PC-3 (cell line): ENCODE results near the gene PSEN2. TPM values are rescaled to one million over a fixed set of nuclear protein-coding genes. Genes with fewer than 3 reads are reported as not detected.

Experiments
- ATAC-seq: fragments of 200-7000 bp; cut with Tn5 transposase; 2 replicates; pipeline ENCODE4 v1.9.1; 2020; ENCODE audit warnings: mild to moderate bottlenecking, moderate library complexity
- BruUV-seq: library from RNA; stranded (reverse); fragments of 400-500 nt; replicated peaks from 2 replicates; lab custom pipeline; 2021; lab: Mats Ljungman, UMichigan
- CTCF ChIA-PET: fragments of 300-600 bp; sonication (Branson Sonifier 250); formaldehyde crosslinking; loops from one replicate; lab custom pipeline; 2022; ENCODE audit warnings: antibody characterized with exemption; lab: Charles Lee
- POLR2A ChIA-PET: fragments of 300-600 bp; sonication (Branson Sonifier 250); formaldehyde crosslinking; loops from one replicate; lab custom pipeline; 2022; ENCODE audit warnings: antibody characterized with exemption; ENCODE audit not compliant: unreplicated experiment; lab: Charles Lee
- DNase-seq: peaks from one replicate; pipeline ENCODE4 v3.0.0-alpha.2; 2015
- H2AFZ ChIP-seq: fragments of 300-600 bp; sonication (generic); 2 replicates; pipeline ENCODE4 v1.6.0; 2016; ENCODE audit warnings: antibody characterized with exemption, low read length
- H3F3A ChIP-seq: fragments of 300-600 bp; sonication (generic); one replicate; pipeline ENCODE4 v1.6.0; 2017; ENCODE audit warnings: antibody characterized with exemption, low read length, control low read depth, mild to moderate bottlenecking; ENCODE audit not compliant: unreplicated experiment
- H3K27ac ChIP-seq: fragments of 300-600 bp; sonication (generic); 2 replicates; pipeline ENCODE4 v1.5.1; 2016; ENCODE audit warnings: mild to moderate bottlenecking, low read length
- H3K27me3 ChIP-seq: fragments of 300-600 bp; sonication (generic); 2 replicates; pipeline ENCODE4 v1.6.1; 2016; ENCODE audit warnings: low read length, mixed read lengths
- H3K36me3 ChIP-seq: fragments of 300-600 bp; sonication (generic); 2 replicates; pipeline ENCODE4 v1.6.1; 2016; ENCODE audit warnings: low read depth, mixed run types, low read length, mixed read lengths
- H3K4me1 ChIP-seq: fragments of 300-600 bp; sonication (generic); 2 replicates; pipeline ENCODE4 v1.5.1; 2016; ENCODE audit warnings: low read length; ENCODE audit not compliant: insufficient read depth
- H3K4me2 ChIP-seq: fragments of 300-600 bp; sonication (generic); 2 replicates; pipeline ENCODE4 v1.6.0; 2016; ENCODE audit warnings: low read length
- H3K4me3 ChIP-seq: fragments of 300-600 bp; sonication (generic); 2 replicates; pipeline ENCODE4 v1.5.1; 2016; ENCODE audit warnings: mild to moderate bottlenecking, low read length, mixed read lengths
- H3K79me2 ChIP-seq: fragments of 300-600 bp; sonication (generic); 2 replicates; pipeline ENCODE4 v1.6.1; 2017; ENCODE audit warnings: low read length, mixed read lengths
- H3K9ac ChIP-seq: fragments of 300-600 bp; sonication (generic); 2 replicates; pipeline ENCODE4 v1.6.0; 2016; ENCODE audit warnings: mild to moderate bottlenecking, low read length
- H3K9me2 ChIP-seq: fragments of 300-600 bp; sonication (generic); replicated peaks from 2 replicates; pipeline ENCODE4 v1.6.1; 2016; ENCODE audit warnings: mixed run types, low read length, mixed read lengths
- H3K9me3 ChIP-seq: fragments of 300-600 bp; sonication (generic); 2 replicates; pipeline ENCODE4 v1.6.1; 2016; ENCODE audit warnings: low read length, mixed read lengths
- H4K20me1 ChIP-seq: fragments of 300-600 bp; sonication (generic); 2 replicates; pipeline ENCODE4 v1.6.1; 2016; ENCODE audit warnings: low read length, mixed read lengths
- EZH2 ChIP-seq: fragments of 300-600 bp; sonication (generic); IDR thresholded peaks from one replicate; pipeline ENCODE4 v1.6.1; 2017; ENCODE audit warnings: antibody characterized with exemption, mild to moderate bottlenecking, low read length; ENCODE audit not compliant: unreplicated experiment
- EZH2phosphoT487 ChIP-seq: fragments of 300-600 bp; sonication (generic); IDR thresholded peaks from 2 replicates; pipeline ENCODE4 v1.6.1; 2018; ENCODE audit warnings: mild to moderate bottlenecking, antibody characterized with exemption, low read length, borderline replicate concordance
- intact Hi-C: fragments of 100-400 bp; cut with micrococcal nuclease; formaldehyde crosslinking; loops from 2 replicates; pipeline ENCODE4 v1.9.0; 2023
- total RNA-seq: library from RNA; depleted of rRNA; stranded (reverse); fragments of >200 nt; gene quantifications from 2 replicates; pipeline ENCODE4 v1.2.3, GENCODE V29; 2014
- TF ChIP-seq, protein P1 (sequence below): fragments of 300-600 bp; sonication (generic); conservative IDR thresholded peaks from 2 replicates; pipeline ENCODE4 v1.5.1; 2017; ENCODE audit warnings: antibody characterized with exemption, low read depth, mild to moderate bottlenecking, low read length

The PSEN2 gene
- total RNA-seq, 1 experiment from 2014 or later = 85.3 TPM

DNA sequence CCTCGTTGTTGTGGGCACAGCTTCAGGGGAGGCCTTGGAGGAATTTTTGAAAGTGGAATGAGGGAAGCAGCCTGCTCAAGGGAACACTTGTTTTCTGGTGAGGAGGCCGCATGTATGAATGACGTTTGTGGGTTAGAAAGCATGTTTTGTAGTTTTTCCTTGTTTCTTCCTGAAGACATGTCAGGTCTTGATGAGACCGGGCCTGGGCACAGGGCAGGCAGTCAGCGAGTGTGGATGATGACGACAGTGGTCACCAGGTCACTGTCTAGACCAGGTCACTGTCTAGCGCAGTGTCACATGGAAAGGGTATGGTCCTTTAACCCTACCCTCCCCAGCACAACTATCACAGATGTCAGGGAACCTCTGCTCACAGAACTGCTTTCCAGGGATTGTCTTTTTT is 7.3 kb downstream of the PSEN2 start:
- Histone ChIP-seq H3K9ac (no peak overlapping the region), H3F3A (no peaks in the 10 kb centered on the region), H3K4me3 (no peak overlapping the region), H3K27ac (no peak overlapping the region), H3K27me3 (no peaks in the 10 kb centered on the region), H4K20me1 (no peaks in the 10 kb centered on the region), H2AFZ (no peak overlapping the region), H3K9me2 (no peaks in the 10 kb centered on the region), H3K4me2 (no peak overlapping the region), H3K79me2 (peaks cover 12% of the 10 kb centered on the region), H3K36me3 (peaks cover 14% of the 10 kb centered on the region; the same call in 1 of the 2 replicates), H3K4me1 (peaks cover 13% of the 10 kb centered on the region), H3K9me3 (no peaks in the 10 kb centered on the region)
- intact Hi-C loops = no loop called here
- POLR2A ChIA-PET = no interaction called here
- BruUV-seq = no TSS peak
- CTCF ChIA-PET = no interaction called here
- TF ChIP-seq, protein P1, sequence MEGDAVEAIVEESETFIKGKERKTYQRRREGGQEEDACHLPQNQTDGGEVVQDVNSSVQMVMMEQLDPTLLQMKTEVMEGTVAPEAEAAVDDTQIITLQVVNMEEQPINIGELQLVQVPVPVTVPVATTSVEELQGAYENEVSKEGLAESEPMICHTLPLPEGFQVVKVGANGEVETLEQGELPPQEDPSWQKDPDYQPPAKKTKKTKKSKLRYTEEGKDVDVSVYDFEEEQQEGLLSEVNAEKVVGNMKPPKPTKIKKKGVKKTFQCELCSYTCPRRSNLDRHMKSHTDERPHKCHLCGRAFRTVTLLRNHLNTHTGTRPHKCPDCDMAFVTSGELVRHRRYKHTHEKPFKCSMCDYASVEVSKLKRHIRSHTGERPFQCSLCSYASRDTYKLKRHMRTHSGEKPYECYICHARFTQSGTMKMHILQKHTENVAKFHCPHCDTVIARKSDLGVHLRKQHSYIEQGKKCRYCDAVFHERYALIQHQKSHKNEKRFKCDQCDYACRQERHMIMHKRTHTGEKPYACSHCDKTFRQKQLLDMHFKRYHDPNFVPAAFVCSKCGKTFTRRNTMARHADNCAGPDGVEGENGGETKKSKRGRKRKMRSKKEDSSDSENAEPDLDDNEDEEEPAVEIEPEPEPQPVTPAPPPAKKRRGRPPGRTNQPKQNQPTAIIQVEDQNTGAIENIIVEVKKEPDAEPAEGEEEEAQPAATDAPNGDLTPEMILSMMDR = no peak
- TF ChIP-seq EZH2 (no peak), EZH2phosphoT487 (no peak)
- DNase-seq (no peak), ATAC-seq (no peak)

DNA sequence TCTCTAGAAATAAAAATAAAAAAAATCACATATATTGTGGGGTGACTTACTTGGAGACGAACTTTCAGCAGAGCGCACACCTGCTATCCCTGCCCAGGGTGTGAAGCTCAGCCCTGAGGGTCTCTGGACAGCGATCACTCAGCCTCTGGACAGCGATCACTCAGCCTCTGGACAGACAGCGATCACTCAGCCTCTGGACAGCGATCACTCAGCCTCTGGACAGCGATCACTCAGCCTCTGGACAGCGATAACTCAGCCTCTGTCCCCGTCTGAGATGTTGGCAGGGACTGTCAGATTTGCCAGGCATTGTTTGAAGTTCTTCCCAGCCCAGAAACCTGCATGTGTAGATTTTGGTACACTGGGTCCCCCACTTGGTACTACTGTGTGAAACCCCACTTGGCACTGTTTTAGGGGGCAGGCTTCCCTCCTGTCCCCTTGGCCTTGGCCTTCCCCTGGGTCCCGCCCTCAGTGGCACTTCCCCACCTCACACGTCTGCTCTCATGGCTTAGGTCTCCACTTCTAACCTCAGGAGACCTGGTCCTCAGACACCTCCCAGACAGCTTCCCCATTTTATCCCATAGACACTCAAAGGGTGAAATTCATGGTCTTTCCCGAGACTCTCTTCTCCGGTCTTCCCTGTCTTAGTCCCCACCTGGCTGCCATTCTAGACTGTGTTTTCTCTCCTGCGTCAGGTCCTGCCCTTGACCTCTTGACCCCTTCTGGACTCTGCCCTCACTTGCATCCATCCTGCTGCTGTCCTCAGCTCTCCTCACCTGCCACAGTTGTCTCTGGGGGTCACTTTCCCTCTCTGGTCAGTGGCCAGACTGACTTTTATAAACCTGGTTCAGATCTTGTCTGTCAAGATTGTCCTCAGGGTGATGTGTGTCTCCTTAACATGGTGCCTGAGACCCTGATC is 10.2 kb downstream of the PSEN2 start:
- intact Hi-C loops = no loop called here
- H3K27ac ChIP-seq = no peak overlapping the region
- H3K9me2 ChIP-seq = no peaks in the 10 kb centered on the region
- H3F3A ChIP-seq = no peaks in the 10 kb centered on the region
- no peaks in the 10 kb centered on the region for H3K9me3 ChIP-seq
- POLR2A ChIA-PET = no interaction called here
- no peaks in the 10 kb centered on the region for H3K27me3 ChIP-seq
- DNase-seq (no peak), ATAC-seq (no peak)
- no peak overlapping the region for H2AFZ ChIP-seq
- BruUV-seq = no TSS peak
- CTCF ChIA-PET = interaction anchor here (0.6 kb wide), 1 partner anchor 14 kb away, joined by 3 read pairs; no protein-coding TSS in a partner anchor
- H3K79me2 ChIP-seq = no peaks in the 10 kb centered on the region
- H3K36me3 ChIP-seq = peaks cover 20% of the 10 kb centered on the region; the same call in 1 of the 2 replicates
- no peak overlapping the region for H3K9ac ChIP-seq
- no peak overlapping the region for H3K4me2 ChIP-seq
- peaks cover 17% of the 10 kb centered on the region for H3K4me1 ChIP-seq
- H3K4me3 ChIP-seq = no peak overlapping the region
- no peaks in the 10 kb centered on the region for H4K20me1 ChIP-seq
- TF ChIP-seq, protein P1 = no peak
- no peak for TF ChIP-seq EZH2

DNA sequence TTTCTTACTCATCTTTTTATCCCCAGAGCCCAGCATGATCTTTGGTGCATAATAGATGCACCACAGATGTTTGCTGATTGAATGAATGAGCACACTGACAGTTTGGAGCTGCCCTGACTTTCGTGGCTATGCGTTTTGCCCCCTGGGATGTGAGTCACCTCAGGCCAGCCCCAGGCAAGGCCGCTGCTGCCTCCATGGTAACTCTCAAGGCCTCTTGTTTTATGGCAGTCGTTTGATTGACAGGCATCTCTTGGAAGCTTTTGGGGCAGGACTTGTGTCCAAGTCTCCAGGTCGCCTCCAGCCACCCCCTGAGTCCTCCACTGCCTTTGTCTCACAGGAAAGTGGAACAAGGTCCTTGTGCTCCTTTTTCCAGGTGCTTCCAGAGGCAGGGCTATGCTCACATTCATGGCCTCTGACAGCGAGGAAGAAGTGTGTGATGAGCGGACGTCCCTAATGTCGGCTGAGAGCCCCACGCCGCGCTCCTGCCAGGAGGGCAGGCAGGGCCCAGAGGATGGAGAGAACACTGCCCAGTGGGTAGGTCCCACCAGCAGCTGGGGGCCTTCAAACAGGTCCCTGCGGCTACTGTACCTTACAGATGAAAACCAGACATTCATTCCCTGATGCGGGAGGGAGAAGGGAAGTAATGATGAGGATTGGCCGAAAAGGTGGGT is 11.2 kb downstream of the PSEN2 start:
- ATAC-seq (no peak), DNase-seq (no peak)
- Histone ChIP-seq H3K27me3 (no peaks in the 10 kb centered on the region), H4K20me1 (no peaks in the 10 kb centered on the region), H3K4me1 (peaks cover 10% of the 10 kb centered on the region), H3K9me3 (no peaks in the 10 kb centered on the region), H3K79me2 (no peaks in the 10 kb centered on the region), H3K9ac (no peak overlapping the region), H3K4me3 (no peak overlapping the region), H3K9me2 (no peaks in the 10 kb centered on the region), H3K27ac (no peak overlapping the region), H3F3A (no peaks in the 10 kb centered on the region), H3K4me2 (no peak overlapping the region), H2AFZ (no peak overlapping the region), H3K36me3 (peaks cover 20% of the 10 kb centered on the region; the same call in 1 of the 2 replicates)
- intact Hi-C loops = no loop called here
- CTCF ChIA-PET = no interaction called here
- no TSS peak for BruUV-seq
- TF ChIP-seq EZH2phosphoT487 = no peak
- TF ChIP-seq, protein P1 = no peak
- TF ChIP-seq EZH2 = no peak
- POLR2A ChIA-PET = no interaction called here
